DND-41 (cell line): Measurements from ENCODE around the gene TNIP2.

ENCODE experiments used
- ATAC-seq: fragments of 200-7000 bp; cut with Tn5 transposase; 3 replicates; pipeline ENCODE4 v1.9.1; 2021; ENCODE audit warnings: low read depth; ENCODE audit not compliant: insufficient read depth
- DNase-seq: peaks from one replicate; pipeline ENCODE4 v3.0.0-alpha.2; 2020
- H2AFZ ChIP-seq: 2 replicates; pipeline ENCODE4 v1.6.0; 2012; ENCODE audit warnings: low read depth, low read length
- H3K27ac ChIP-seq: 2 replicates; pipeline ENCODE4 v1.5.1; 2012; ENCODE audit warnings: low read length, inconsistent platforms
- H3K27me3 ChIP-seq: fragments of 200-600 bp; sonication (generic); 2 replicates; pipeline ENCODE4 v1.6.0; 2012; ENCODE audit warnings: low read length, mild to moderate bottlenecking, inconsistent platforms; ENCODE audit not compliant: insufficient read depth, poor library complexity
- H3K36me3 ChIP-seq: 2 replicates; pipeline ENCODE4 v1.5.1; 2012; ENCODE audit warnings: low read length, inconsistent platforms; ENCODE audit not compliant: insufficient read depth
- H3K4me1 ChIP-seq: 2 replicates; pipeline ENCODE4 v1.5.1; 2012; ENCODE audit warnings: mild to moderate bottlenecking, low read length; ENCODE audit not compliant: insufficient read depth
- H3K4me2 ChIP-seq: 2 replicates; pipeline ENCODE4 v1.6.0; 2012; ENCODE audit warnings: mild to moderate bottlenecking, moderate library complexity, low read length, inconsistent platforms; ENCODE audit not compliant: insufficient read depth
- H3K4me3 ChIP-seq, 2 experiments: fragments of 200-600 bp in 1 of 2; shearing (Covaris generic) in 1 of 2; 2 replicates each; pipeline ENCODE4 v1.5.1; 2012 to 2016; ENCODE audit warnings: inconsistent platforms in 2 of 2, low read length in 2 of 2, mild to moderate bottlenecking in 2 of 2, low read depth in 1 of 2, moderate library complexity in 1 of 2
- H3K79me2 ChIP-seq: 2 replicates; pipeline ENCODE4 v1.6.0; 2012; ENCODE audit warnings: low read length, inconsistent platforms; ENCODE audit not compliant: insufficient read depth
- H3K9ac ChIP-seq: 2 replicates; pipeline ENCODE4 v1.6.0; 2012; ENCODE audit warnings: low read depth, mild to moderate bottlenecking, inconsistent platforms, low read length, moderate library complexity
- H3K9me3 ChIP-seq: 2 replicates; pipeline ENCODE4 v1.5.1; 2012; ENCODE audit warnings: low read length, moderate library complexity, mild to moderate bottlenecking, inconsistent platforms; ENCODE audit not compliant: insufficient read depth, severe bottlenecking
- H4K20me1 ChIP-seq: 2 replicates; pipeline ENCODE4 v1.6.0; 2012; ENCODE audit warnings: low read length; ENCODE audit not compliant: insufficient read depth
- CTCF ChIP-seq: IDR thresholded peaks from 2 replicates; pipeline ENCODE4 v1.5.1; 2012; ENCODE audit warnings: borderline replicate concordance, low read length, moderate library complexity, mild to moderate bottlenecking; ENCODE audit not compliant: poor library complexity, severe bottlenecking; ENCODE audit errors: extremely low read depth
- EZH2 ChIP-seq: IDR thresholded peaks from 3 replicates; pipeline ENCODE4 v1.6.1; 2012; ENCODE audit warnings: borderline replicate concordance, low read depth, mild to moderate bottlenecking, moderate library complexity, low read length, inconsistent platforms; ENCODE audit not compliant: severe bottlenecking

The TNIP2 gene

GRCh38 chr4:2697995-2698414 lies 58.1 kb downstream of the TNIP2 start:
- no peak overlapping the region for H3K4me2 ChIP-seq
- H2AFZ ChIP-seq: no peak overlapping the region
- peaks cover 99% of the 10 kb centered on the region for H3K36me3 ChIP-seq
- TF ChIP-seq CTCF: no peak
- TF ChIP-seq EZH2: no peak
- DNase-seq (no peak), ATAC-seq (no peak)
- H4K20me1 ChIP-seq: peaks cover 13% of the 10 kb centered on the region
- H3K4me3 ChIP-seq: no peak overlapping the region
- H3K9me3 ChIP-seq: no peaks in the 10 kb centered on the region
- H3K9ac ChIP-seq: no peak overlapping the region
- no peaks in the 10 kb centered on the region for H3K4me1 ChIP-seq
- H3K79me2 ChIP-seq: no peaks in the 10 kb centered on the region
- no peaks in the 10 kb centered on the region for H3K27me3 ChIP-seq
- no peak overlapping the region for H3K27ac ChIP-seq

- peaks cover 13% of the 10 kb centered on the region for H4K20me1 ChIP-seq
- no peak overlapping the region for H3K4me2 ChIP-seq
- H3K79me2 ChIP-seq: no peaks in the 10 kb centered on the region
- ATAC-seq: no peak
- no peaks in the 10 kb centered on the region for H3K27me3 ChIP-seq
- H3K27ac ChIP-seq: no peak overlapping the region
- no peak for DNase-seq
- no peak overlapping the region for H3K9ac ChIP-seq
- H3K9me3 ChIP-seq: no peaks in the 10 kb centered on the region
- no peak overlapping the region for H2AFZ ChIP-seq
- TF ChIP-seq CTCF: no peak
- no peak for TF ChIP-seq EZH2
- peaks cover 98% of the 10 kb centered on the region for H3K36me3 ChIP-seq
- no peaks in the 10 kb centered on the region for H3K4me1 ChIP-seq
- no peak overlapping the region for H3K4me3 ChIP-seq
These were observed 59.7 kb downstream of the TNIP2 start for GRCh38 chr4:2696423-2696822.

- H3K27ac ChIP-seq: no peak overlapping the region
- H3K4me1 ChIP-seq: no peaks in the 10 kb centered on the region
- H3K27me3 ChIP-seq: no peaks in the 10 kb centered on the region
- H3K9me3 ChIP-seq: no peaks in the 10 kb centered on the region
- peaks cover 98% of the 10 kb centered on the region for H3K36me3 ChIP-seq
- ATAC-seq (no peak), DNase-seq (no peak)
- H3K4me2 ChIP-seq: no peak overlapping the region
- TF ChIP-seq CTCF (no peak), EZH2 (no peak)
- no peak overlapping the region for H3K4me3 ChIP-seq
- H2AFZ ChIP-seq: no peak overlapping the region
- H3K9ac ChIP-seq: no peak overlapping the region
- H3K79me2 ChIP-seq: no peaks in the 10 kb centered on the region
- peaks cover 15% of the 10 kb centered on the region for H4K20me1 ChIP-seq
These were observed 60.6 kb downstream of the TNIP2 start for GRCh38 chr4:2695346-2696060.

- TF ChIP-seq CTCF (no peak), EZH2 (no peak)
- H3K4me3 ChIP-seq: no peak overlapping the region
- peaks cover 98% of the 10 kb centered on the region for H3K36me3 ChIP-seq
- H3K27me3 ChIP-seq: no peaks in the 10 kb centered on the region
- no peaks in the 10 kb centered on the region for H3K79me2 ChIP-seq
- no peak overlapping the region for H2AFZ ChIP-seq
- DNase-seq: no peak
- H3K4me2 ChIP-seq: no peak overlapping the region
- peaks cover 16% of the 10 kb centered on the region for H4K20me1 ChIP-seq
- H3K9ac ChIP-seq: no peak overlapping the region
- H3K9me3 ChIP-seq: no peaks in the 10 kb centered on the region
- no peaks in the 10 kb centered on the region for H3K4me1 ChIP-seq
- H3K27ac ChIP-seq: no peak overlapping the region
- no peak for ATAC-seq
These were observed 61.4 kb downstream of the TNIP2 start for GRCh38 chr4:2694691-2695090.
